Ovary (tissue), 3 donors: ENCODE data around the gene SEMA3G.

Source experiments
- EP300 ChIP-seq: sonication (generic); formaldehyde crosslinking; IDR thresholded peaks from one replicate; pipeline ENCODE4 v1.6.1; 2017; ENCODE audit warnings: antibody characterized with exemption
- POLR2A ChIP-seq: fragments of 450-650 bp; IDR thresholded peaks from one replicate; pipeline ENCODE4 v1.6.1; 2017; ENCODE audit warnings: antibody characterized with exemption, mild to moderate bottlenecking, moderate library complexity
- TF ChIP-seq, protein P1 (sequence below), 3 donors: fragments of 450-650 bp in 2 of 3; fragments of 200-600 bp in 1 of 3; IDR thresholded peaks; one replicate each; pipeline versions ENCODE4 v1.5.1 to v1.8.0; 2016 to 2022; ENCODE audit warnings: antibody characterized with exemption in 3 of 3, mild to moderate bottlenecking in 1 of 3
- donor health status: DM: no; HTN: no; CAD: no.

- TF ChIP-seq POLR2A (no peak), EP300 (no peak)
- TF ChIP-seq, protein P1, sequence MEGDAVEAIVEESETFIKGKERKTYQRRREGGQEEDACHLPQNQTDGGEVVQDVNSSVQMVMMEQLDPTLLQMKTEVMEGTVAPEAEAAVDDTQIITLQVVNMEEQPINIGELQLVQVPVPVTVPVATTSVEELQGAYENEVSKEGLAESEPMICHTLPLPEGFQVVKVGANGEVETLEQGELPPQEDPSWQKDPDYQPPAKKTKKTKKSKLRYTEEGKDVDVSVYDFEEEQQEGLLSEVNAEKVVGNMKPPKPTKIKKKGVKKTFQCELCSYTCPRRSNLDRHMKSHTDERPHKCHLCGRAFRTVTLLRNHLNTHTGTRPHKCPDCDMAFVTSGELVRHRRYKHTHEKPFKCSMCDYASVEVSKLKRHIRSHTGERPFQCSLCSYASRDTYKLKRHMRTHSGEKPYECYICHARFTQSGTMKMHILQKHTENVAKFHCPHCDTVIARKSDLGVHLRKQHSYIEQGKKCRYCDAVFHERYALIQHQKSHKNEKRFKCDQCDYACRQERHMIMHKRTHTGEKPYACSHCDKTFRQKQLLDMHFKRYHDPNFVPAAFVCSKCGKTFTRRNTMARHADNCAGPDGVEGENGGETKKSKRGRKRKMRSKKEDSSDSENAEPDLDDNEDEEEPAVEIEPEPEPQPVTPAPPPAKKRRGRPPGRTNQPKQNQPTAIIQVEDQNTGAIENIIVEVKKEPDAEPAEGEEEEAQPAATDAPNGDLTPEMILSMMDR (IDR thresholded peaks at IDR 0.05) = no peak
These were observed 8.8 kb upstream of the SEMA3G start, which contains the start of gene TNNC1 for GRCh38 chr3:52453496-52454249.
